Measurements from ENCODE around the gene WDR83.
"Not testable (repeated sequence)": the region's sequence is repeated elsewhere in the genome, so short reads cannot be mapped to it uniquely, and the experiment has no call there.

WDR83 gene, protein sequence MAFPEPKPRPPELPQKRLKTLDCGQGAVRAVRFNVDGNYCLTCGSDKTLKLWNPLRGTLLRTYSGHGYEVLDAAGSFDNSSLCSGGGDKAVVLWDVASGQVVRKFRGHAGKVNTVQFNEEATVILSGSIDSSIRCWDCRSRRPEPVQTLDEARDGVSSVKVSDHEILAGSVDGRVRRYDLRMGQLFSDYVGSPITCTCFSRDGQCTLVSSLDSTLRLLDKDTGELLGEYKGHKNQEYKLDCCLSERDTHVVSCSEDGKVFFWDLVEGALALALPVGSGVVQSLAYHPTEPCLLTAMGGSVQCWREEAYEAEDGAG

DNA sequence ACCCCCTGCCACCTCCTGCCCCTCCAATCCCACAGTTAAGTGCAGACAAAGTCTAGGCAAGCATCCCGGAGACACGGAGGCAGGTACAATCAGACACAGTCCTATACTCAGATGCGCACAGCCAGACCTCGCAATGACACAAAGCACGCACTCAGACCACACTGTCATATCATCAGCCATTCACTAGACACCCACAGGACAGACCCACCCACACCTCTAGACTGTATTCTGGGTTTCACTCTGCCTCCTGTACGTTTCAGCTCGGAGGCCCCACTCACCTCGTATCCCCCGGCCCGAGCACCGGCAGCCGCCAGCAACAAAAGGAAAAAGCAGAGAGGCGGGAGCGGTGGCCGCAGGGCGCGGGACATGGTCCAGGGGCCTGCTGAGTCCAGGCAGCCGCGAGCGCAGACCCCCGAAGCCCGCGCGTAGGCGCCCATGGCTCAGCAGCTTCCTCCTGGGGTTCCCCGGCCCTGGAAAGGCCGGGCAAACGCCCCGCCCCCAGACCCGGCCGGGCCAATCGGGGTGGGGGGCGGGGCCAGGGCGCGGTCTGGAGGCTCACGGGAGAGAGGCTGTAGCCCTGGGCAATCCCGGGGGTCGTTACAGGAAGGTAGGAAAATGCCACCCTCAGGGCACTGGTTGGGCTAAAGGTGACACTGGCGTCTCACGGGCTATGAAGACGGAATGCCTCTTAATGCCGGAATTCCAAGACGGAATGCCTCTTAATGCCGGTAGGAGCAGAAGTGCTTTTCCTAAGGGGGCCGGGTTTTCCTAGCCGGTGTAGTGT lies at the start of gene WDR83, which contains the start of gene MAN2B1:
Gene WDR83, plus strand, starts transcription at position 543 of the 784 bp plus-strand sequence. CDS start 2,984 bp downstream, outside the sequence.
Gene MAN2B1, minus strand, starts transcription at position 478 of the 784 bp plus-strand sequence. Its CDS starts 41 bp downstream, at position 437.
- peak; percentile 80 for DNase-seq

DNA sequence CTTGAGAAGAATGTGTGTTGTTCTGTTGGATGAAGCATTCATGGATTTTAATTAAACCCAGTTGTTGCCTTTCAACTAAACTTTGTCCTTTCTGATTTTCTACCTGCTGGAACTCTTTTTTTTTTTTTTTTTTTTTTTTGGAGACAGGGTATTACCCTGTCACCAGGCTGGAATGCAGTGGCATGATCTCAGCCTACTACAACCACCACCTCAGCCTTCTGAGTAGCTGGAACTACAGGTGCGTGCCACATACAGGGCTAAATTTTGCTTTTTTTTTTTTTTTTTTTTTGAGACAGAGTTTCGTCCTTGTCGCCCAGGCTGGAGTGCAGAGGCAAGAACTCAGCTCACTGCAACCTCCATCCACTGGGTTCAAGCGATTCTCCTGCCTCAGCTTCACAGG lies 49.0 kb upstream of the WDR83 start:
- DNase-seq: no peak

DNA sequence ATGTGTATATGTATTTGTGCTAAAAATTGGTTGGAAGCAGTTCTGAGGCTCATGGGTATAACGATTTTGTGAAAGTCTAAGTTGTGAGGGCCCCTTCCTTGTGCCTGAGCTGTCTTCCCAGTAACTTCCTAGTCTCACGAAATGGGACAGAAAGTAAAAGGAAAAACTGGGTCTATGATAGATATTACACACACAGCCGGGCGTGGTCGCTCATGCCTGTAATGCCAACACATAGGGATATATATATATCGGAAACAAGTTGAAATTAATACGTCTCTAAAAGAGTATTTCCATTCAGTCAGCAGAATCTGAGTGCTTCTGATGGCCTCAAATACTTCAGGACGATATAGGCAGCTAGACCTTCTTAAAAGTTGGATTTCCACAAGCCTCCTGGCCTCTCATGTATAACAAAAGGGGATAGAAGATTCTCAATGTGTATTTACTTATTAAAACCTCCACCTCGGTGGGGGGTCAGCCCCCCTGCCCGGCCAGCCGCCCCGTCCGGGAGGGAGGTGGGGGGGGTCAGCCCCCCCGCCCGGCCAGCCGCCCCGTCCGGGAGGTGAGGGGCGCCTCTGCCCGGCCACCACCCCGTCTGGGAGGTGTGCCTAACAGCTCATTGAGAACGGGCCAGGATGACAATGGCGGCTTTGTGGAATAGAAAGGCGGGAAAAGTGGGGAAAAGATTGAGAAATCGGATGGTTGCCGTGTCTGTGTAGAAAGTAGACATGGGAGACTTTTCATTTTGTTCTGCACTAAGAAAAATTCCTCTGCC lies 45.2 kb upstream of the WDR83 start:
- not testable (repeated sequence) for DNase-seq

DNA sequence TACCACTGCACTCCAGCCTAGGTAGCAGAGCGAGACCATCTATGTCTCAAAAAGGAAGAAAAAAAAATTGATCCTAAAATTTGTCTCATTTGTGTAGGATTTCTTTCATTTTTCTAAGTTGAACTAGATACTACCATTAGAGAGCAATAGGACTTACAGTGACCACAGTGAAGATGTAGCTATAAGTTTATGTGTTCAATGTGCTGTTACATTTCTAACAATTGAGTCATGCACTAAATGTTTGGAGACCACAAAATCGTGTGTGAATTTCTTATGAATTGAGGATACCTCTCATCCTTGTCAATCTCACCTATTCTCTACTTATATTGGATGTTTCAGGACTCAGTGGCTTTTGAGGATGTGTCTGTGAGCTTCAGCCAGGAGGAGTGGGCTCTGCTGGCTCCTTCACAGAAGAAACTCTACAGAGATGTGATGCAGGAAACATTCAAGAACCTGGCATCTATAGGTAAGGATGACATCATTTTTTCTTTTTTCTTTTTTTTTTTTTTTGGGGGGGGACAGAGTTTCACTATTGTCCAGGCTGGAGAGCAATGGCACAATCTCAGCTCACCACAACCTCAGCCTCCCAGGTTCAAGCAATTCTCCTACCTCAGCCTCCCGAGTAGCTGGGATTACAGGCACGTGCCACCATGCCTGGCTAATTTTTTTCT lies 43.1 kb upstream of the WDR83 start:
- no peak for DNase-seq

DNA sequence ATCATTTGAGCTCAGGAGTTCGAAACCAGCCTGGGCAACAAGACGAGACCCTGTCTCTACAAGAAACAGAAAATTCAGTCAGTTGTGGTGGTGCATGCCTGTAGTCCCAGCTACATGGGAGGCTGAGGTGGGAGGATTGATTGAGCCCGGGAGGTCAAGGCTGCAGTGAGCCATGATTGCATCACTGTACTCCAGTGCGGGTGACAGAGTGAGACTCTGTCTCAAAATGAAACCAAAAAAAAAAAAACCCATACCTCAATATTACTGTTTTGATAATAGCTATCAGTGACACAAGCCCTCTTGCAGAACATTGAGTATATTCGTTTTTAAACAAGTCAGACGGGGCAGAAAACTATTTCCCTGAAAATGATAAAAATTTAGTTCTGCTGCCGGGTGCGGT lies 39.6 kb upstream of the WDR83 start:
- DNase-seq: no peak

DNA sequence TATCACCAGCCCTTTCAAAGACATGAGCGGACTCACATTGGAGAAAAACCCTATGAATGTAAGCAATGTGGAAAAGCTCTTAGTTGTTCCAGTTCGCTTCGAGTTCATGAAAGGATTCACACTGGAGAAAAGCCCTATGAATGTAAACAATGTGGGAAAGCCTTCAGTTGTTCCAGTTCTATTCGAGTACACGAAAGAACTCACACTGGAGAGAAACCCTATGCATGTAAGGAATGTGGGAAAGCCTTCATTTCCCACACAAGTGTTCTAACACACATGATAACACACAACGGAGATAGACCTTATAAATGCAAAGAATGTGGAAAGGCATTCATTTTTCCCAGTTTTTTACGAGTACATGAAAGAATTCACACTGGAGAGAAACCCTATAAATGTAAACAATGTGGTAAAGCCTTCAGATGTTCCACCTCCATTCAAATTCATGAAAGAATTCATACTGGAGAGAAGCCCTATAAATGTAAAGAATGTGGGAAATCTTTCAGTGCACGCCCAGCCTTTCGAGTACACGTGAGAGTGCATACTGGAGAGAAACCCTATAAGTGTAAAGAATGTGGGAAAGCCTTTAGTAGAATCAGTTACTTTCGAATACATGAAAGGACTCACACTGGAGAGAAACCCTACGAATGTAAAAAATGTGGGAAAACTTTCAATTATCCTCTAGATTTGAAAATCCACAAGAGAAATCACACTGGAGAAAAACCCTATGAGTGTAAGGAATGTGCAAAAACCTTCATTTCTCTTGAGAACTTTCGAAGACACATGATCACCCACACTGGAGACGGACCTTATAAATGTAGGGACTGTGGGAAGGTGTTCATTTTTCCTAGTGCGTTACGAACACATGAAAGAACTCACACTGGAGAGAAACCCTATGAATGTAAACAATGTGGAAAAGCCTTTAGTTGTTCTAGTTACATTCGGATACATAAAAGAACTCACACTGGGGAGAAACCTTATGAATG lies 38.3 kb upstream of the WDR83 start:
- peak; percentile 16 for DNase-seq

DNA sequence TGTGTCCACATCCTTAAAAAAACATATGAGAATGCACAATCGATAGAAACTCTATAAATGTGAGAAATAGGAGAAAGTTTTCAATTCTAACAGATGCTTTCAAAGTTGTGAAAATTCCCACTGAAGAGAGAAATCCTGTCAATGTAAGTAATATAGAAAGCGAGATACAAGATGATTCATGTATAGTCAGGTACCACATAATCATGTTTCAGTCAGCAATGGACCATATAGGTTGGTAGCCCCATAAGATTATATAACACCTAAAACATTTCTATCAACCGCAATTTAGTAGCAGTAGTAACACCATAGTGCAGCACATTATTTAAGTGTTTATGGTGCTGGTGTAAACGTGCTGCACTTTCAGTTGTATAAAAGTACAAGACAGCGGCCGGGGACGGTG lies 37.4 kb upstream of the WDR83 start:
- DNase-seq: no peak

DNA sequence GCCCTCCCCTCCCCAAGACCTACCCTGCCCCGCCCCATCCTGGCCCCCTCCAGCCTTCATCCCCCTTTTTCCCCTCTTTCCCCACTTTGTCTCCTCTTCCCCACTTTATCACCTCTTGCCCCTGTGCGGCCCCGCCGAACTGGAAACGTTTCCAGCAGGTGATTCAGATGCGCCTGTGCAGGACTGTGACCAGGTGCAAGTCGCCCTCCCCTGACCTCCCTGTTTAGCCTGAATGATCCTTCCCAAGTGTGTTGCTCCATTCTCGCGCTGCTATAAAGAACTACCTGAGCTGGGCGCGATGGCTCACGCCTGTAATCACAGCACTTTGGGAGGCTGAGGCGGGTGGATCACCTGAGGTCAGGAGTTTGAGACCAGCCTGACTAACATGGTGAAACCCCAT lies 30.0 kb upstream of the WDR83 start:
- DNase-seq: peak; percentile 74

DNA sequence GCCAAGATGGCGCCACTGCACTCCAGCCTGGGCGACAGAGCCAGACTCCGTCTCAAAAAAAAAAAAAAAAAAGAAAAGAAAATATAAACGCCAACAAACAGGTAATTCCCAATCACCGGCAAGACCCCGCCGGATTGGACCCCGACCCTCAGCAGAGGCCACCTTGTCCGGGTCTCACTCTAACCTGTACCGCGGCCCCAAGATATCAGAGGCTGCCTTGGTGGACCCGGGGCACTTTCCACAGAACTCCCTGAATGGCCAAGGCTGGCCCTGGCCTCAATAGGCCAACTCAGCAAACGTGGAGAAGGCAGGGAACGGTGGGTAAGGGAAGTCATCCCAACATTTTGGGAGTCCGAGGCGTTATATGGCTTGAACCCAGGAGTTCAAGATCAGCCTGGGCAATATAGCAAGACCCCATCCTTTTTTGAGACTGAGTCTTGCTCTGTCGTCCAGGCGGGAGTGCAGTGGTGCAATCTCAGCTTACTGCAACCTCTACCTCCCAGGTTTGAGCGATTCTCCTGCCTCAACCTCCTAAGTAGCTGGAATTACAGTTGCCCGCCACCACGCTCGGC lies 27.9 kb upstream of the WDR83 start:
- DNase-seq: no peak

DNA sequence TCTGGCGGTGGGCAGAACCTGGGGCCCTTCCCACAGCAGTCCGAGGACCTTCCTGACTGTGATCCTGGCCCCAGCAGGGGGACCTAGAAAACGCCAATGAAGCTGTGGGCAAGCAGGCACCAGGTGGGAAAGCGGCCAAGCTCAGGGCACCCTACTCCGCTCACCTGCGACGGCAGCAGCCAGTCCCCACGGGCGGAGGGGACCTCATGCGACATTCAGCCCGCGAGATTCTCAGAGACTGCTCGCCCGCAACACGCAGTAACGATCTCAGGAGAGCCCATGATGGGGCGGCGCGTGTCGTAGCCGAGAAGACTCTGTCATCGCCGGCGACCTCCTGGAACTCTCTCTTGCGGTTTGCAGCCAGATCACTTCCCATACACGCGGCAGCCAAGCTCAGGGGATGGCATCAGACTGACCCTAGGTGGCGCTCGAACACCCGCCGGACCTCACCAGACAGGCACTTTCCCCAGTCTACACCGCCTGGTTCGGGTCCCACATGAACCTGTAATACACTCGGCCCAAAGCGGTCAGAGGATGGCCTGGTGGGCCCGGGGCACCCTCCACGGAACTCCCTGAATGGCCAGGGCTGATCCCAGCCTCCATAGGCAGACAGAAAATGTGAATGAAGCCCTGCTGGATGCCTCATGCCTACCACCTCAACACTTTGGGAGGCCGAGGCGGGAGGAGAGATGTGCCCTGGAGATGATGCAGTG lies 26.6 kb upstream of the WDR83 start:
- peak; percentile 84 for DNase-seq

DNA sequence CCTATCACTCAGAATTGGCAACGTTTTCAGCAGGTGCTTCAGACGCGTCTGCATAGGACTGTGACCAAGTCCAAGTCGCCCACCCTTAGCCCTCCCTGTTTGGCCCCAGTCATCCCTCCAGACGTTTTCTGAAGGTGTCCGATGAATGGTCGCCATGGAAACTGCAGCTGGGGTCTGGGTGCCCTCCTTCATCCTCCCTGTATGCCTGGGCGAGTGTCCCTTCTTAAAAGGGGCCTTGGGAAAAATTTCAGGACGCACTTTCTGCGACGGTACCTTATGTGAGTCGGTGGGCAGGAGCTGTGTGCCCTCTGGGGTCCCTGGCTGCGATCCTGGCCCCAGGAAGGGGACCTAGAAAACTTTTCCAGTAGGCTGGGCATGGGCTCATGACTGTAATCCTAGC lies 25.2 kb upstream of the WDR83 start:
- no peak for DNase-seq

DNA sequence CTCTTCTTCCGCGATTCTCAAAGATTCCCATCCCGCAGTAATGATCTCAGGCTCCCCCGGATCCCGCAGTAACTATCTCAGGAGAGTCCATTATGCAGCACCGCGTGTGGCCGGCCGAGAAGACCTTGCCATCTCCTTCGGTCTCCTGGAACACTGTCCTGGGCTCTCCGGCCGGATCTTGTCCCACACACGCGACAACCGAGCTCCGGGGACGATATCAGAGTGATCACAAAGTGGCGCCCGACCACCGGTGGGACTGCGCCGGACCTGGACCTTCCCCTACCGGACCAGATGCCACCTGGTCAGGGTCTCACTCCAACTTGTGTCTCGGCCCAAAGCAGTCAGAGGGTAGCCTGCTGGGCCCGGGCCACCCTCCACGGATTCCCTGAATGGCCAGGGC lies 24.1 kb upstream of the WDR83 start:
- DNase-seq: no peak

DNA sequence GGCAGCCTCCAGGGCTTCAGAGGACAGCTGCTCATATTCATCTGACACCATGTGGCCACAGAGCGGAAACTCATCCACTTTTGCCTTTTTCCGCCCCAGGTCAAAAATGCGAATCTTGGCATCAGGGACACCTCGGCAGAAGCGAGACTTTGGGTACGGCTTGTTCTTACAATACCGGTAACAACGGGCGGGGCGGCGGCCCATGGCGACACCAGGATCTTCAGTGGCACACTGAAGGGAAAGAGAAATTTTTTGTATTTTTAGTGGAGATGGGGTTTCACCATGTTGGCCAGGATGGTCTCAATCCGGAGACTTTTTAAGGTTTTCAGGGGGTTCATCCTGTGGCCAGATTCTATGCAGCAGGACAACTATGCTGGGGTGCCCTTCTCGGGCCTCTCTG lies 22.9 kb upstream of the WDR83 start:
- DNase-seq: not testable (repeated sequence)

DNA sequence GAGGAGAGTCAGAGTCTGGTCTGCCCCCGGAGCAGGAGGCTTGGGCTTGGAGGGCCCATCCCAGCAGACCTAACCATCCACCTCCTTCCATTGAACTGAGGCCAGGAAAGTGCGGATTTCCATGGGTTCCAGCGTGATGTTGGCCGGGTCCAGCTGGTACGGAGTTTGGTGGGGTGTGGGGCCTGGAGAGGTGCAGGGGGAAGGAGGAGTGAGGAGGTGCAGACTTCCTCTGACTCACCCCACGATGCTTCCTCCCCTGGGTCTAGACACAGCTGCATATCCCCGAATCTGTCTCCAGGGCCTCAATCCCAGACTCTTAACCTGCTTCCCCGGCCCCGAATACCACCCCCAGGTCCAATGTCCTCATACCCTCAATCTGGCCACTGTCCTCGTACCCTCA lies 20.1 kb upstream of the WDR83 start:
- no peak for DNase-seq

DNA sequence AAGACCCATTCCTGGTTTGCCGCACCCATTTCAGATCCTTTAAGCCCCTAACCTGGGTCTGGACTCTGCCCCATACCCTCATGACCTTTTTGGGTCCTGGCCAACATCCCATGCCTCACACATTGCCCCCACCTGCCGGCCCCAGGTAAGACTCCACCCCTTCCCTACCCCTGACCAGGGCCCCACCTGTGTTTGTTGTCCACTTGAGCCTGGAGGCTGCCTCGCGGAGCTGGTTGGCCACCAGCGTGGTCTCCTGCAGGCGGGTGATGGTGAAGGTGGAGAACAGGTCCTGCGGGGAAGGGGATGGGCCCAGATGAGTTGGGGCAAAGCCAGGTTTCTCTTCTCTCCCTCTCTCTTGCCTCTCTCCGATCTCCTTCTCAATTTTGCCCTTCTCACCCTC lies 19.6 kb upstream of the WDR83 start:
- peak; percentile 81 for DNase-seq

DNA sequence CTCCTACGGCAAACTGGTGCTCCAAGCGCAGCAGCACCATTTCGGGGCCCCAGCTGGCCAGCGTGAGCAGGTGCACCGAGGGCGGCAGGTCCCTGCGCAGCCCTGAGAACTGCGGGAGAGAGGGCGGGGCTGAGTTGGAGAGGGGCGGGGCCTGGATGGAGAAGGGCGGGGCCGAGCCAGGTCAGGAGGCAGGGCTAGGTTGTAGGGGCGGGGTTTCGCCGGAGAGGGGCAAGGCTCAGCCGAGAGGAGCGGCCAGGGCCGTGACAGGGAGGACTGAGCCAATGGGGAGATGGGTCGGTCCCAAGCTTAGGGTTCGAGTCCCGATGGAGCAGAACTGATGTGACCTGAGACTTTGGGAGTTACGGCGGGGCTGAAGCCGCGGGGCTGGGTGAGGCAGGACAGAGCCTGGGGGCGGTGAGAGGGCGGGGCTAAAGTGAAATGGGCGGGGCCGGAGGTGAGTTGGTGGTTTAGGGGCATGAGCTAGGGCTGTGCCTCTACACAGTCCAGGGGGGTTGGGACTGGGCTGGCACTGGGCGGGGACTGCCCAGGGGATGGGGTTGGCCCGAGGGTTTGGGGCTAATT lies 19.0 kb upstream of the WDR83 start:
- DNase-seq: peak; percentile 92

DNA sequence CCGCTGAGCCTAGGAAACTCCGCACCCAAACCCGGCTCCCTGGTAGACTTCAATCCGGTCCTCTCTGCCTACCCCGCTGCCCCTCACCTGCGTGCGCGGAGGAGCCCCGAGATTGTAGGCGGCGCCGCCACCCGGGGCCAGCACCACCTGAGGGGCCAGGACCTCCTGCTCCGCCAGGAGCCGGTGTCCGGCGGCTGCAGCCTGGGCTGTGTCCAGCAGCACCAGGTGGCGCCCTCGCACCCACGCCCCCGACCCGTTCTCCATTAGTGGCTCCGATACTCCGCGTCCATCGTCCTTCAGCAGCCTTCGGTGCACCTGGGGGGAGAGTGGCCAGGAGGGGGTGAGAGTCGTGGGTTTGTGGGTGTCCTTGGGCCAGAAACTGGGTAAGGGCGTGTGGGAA lies 18.5 kb upstream of the WDR83 start:
- DNase-seq: peak; percentile 79

DNA sequence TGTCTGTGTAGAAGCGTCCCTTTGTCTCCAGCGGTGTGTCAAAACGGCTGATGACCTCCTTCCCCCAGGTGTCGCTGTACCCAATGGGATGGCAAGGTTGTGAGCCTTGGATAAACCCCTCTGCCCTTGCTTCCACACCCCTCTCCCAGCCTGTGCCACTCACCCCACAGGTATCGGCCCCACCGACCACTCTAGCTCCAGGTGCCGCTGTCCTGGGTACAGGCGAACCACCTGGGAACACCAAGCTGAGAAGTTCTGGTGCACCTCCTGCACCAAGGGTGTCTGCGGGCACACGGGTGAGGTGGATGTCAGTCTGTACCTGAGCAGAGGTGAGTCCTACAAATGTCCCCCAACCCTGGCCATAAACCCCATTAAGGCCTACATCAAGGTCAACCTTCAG lies 16.7 kb upstream of the WDR83 start:
- DNase-seq: no peak

DNA sequence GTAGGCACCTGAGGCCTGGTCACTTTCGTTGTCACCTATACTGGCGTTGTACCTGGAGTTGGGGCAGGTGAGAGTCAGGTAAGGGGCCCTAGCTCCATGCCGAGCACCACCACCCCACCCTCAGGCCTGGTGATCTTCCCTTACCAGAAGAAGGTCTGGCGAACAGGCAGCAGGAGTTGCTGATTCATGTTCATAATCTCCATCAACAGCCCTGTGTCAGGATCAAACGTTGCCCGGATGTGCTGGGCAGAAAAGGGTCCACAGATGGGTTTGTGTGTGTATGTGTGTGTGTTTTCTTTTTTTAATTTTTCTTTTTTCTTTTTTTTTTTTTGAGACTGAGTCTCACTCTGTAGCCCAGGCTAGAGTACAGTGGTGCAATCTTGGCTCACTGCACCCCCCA lies 14.4 kb upstream of the WDR83 start:
- DNase-seq: no peak

DNA sequence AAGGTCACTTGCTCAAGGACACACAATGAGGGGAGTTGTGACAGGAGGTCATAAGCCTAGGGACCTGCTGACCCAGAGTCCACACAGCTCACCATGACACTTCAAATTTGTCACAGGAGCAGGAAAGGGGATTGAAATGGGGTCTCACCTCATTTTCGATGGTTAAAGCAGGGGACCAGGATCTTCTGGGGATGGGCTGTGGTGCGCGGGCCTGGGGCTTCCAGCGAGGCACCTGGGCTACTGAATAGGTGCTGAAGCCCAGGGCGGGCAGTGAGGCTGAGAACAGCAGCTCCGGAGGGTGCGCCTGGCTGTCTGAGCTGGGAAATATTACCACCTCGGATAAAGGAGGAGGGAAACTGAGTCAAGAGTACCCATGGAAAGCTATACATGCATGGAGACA lies 11.1 kb upstream of the WDR83 start:
- no peak for DNase-seq

Data from DMS53 (cell line).